SK-N-SH treated with all-trans-retinoic acid at 6 μM for 48 hours (cell line): ENCODE measurements around the gene LCE7A.

ENCODE experiments used
- CREB5 ChIP-seq: fragments of 250-450 bp; sonication (Bioruptor Pico); IDR thresholded peaks from 2 replicates; pipeline ENCODE4 v1.5.1; 2020; ENCODE audit warnings: low read depth, mild to moderate bottlenecking, moderate library complexity
- ESRRG ChIP-seq: fragments of 250-450 bp; sonication (Bioruptor Pico); IDR thresholded peaks from 2 replicates; pipeline ENCODE4 v1.6.1; 2021; ENCODE audit warnings: mild to moderate bottlenecking
- GLIS3 ChIP-seq: fragments of 250-450 bp; sonication (Bioruptor Pico); IDR thresholded peaks from 2 replicates; pipeline ENCODE4 v1.5.0; 2020; ENCODE audit warnings: mild to moderate bottlenecking, moderate library complexity
- PATZ1 ChIP-seq: fragments of 250-450 bp; sonication (Bioruptor Pico); IDR thresholded peaks from 2 replicates; pipeline ENCODE4 v1.8.0; 2020; ENCODE audit warnings: mild to moderate bottlenecking, moderate library complexity, borderline replicate concordance
- PPARA ChIP-seq: fragments of 250-450 bp; sonication (Bioruptor Pico); IDR thresholded peaks from 2 replicates; pipeline ENCODE4 v1.5.0; 2020; ENCODE audit warnings: mild to moderate bottlenecking, borderline replicate concordance
- ZFP30 ChIP-seq: fragments of 450-650 bp; formaldehyde crosslinking; IDR thresholded peaks from 2 replicates; pipeline ENCODE4 v1.5.0; 2022; ENCODE audit warnings: mild to moderate bottlenecking, moderate library complexity

- TF ChIP-seq GLIS3 (CRISPR knock-in tag) = no peak
- no peak for TF ChIP-seq PATZ1 (CRISPR knock-in tag)
- no peak for TF ChIP-seq CREB5
- TF ChIP-seq ESRRG (CRISPR knock-in tag) = no peak
- no peak for TF ChIP-seq ZFP30 (CRISPR knock-in tag)
- no peak for TF ChIP-seq PPARA (CRISPR knock-in tag)
Measured at GRCh38 chr1:152870831-152871730, 11.3 kb downstream of the LCE7A start.
